ENCODE data around the gene SSU72. TPM values are rescaled to one million over a fixed set of nuclear protein-coding genes. Genes with fewer than 3 reads are reported as not detected.

The SSU72 gene
- total and polyA plus RNA-seq, 4 donors, result 35.4 to 57.4 (median 44.3) TPM

DNA sequence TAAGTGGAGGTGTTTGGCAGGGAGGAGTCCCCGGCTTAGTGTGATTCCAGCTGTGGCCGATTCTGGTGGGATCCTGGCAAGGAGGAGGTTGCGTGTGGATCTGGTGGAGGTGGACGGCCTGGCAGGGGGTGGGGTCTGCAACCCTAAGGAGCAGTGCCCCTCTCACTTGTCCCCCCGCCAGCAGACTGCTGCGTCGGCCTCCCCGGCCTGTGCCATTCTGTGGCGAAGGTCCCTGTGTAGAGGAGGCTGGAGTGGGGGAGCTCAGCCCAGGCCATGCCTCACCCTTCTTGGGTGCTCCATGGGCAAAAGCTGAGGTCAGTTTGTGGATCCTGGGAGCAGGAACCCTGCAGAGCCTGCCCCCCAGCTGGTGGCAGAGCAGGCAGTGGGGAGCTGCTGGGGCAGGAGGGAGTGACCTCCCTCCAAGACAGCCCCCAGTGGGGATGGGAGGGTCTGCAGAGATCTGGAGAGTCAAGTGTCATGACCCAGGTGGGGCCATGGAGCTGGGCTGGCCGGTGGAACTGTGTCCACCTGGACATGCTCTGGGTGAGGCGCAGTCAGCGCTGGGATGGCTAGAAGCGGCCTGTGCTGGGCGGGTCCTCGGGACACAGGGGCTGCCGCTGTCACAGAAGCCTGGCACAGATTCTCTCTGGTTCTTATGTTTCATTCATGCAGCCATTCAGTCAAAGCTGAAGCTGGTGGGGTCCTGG, 45.9 kb upstream of the SSU72 start:
- peaks cover 0 to 9% (median 0%) of the 10 kb centered on the region in 4 donors for H3K36me3 ChIP-seq (ENCODE audit: control insufficient read depth in 4 of 4, insufficient read depth in 3 of 4, low read depth in 1 of 4, low read length in 3 of 4)
- WGBS, result 96% methylated on average over 16 of the region's 16 CpGs
- no peak overlapping the region for H3K9ac ChIP-seq (ENCODE audit: low read depth in 1 of 2, low read length in 2 of 2)
- H3K9me3 ChIP-seq (ENCODE audit: control insufficient read depth in 4 of 4, low read length in 3 of 4), result no peaks in the 10 kb centered on the region
- H3K27me3 ChIP-seq (ENCODE audit: control insufficient read depth in 4 of 4, insufficient read depth in 4 of 4, low read length in 3 of 4), result no peaks in the 10 kb centered on the region
- DNase-seq (ENCODE audit: low spot score), result no peak
- no peak overlapping the region for H3K4me3 ChIP-seq (ENCODE audit: low read depth in 1 of 3, low read length in 3 of 3)
- TF ChIP-seq ZBTB33 (IDR thresholded peaks at IDR 0.05) (no peak), FOXA2 (IDR thresholded peaks at IDR 0.05) (no peak), REST (IDR thresholded peaks at IDR 0.05) (no peak), FOXA1 (IDR thresholded peaks at IDR 0.05) (no peak), SP1 (IDR thresholded peaks at IDR 0.05) (no peak), HNF4G (IDR thresholded peaks at IDR 0.05) (no peak), MAX (IDR thresholded peaks at IDR 0.05) (no peak), GABPA (IDR thresholded peaks at IDR 0.05 in 1 of 2, conservative IDR thresholded peaks at IDR 0.05 in 1 of 2) (no peak), TAF1 (conservative IDR thresholded peaks at IDR 0.05) (no peak), NR2F2 (IDR thresholded peaks at IDR 0.05) (no peak), EGR1 (IDR thresholded peaks at IDR 0.05; ENCODE audit: low read depth in 2 of 2) (no peak), RXRA (IDR thresholded peaks at IDR 0.05) (no peak), HNF4A (conservative IDR thresholded peaks at IDR 0.05) (no peak), YY1 (IDR thresholded peaks at IDR 0.05) (no peak), ATF3 (IDR thresholded peaks at IDR 0.05) (no peak), JUND (IDR thresholded peaks at IDR 0.05) (no peak), RAD21 (IDR thresholded peaks at IDR 0.05) (no peak)
- TF ChIP-seq, protein P1, sequence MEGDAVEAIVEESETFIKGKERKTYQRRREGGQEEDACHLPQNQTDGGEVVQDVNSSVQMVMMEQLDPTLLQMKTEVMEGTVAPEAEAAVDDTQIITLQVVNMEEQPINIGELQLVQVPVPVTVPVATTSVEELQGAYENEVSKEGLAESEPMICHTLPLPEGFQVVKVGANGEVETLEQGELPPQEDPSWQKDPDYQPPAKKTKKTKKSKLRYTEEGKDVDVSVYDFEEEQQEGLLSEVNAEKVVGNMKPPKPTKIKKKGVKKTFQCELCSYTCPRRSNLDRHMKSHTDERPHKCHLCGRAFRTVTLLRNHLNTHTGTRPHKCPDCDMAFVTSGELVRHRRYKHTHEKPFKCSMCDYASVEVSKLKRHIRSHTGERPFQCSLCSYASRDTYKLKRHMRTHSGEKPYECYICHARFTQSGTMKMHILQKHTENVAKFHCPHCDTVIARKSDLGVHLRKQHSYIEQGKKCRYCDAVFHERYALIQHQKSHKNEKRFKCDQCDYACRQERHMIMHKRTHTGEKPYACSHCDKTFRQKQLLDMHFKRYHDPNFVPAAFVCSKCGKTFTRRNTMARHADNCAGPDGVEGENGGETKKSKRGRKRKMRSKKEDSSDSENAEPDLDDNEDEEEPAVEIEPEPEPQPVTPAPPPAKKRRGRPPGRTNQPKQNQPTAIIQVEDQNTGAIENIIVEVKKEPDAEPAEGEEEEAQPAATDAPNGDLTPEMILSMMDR (IDR thresholded peaks at IDR 0.05; ENCODE audit: low read depth, low read length, missing input control), result no peak
- H3K27ac ChIP-seq (ENCODE audit: low read depth in 1 of 2, low read length in 2 of 2), result no peak overlapping the region
- H3K4me1 ChIP-seq (ENCODE audit: control insufficient read depth in 4 of 4, insufficient read depth in 4 of 4, low read length in 3 of 4), result peaks cover 8 to 35% (median 28%) of the 10 kb centered on the region in 4 donors

Measured in liver (tissue), 9 donors.